GM23338 (cell line): ENCODE data around the gene ADIPOR1. TPM values are rescaled to one million over a fixed set of nuclear protein-coding genes. Genes with fewer than 3 reads are reported as not detected.

Source experiments
- ATAC-seq: fragments of 200-7000 bp; cut with Tn5 transposase; 3 replicates; pipeline ENCODE4 v1.9.1; 2020
- DNase-seq: peaks from one replicate; pipeline ENCODE4 v3.0.0-alpha.2; 2015; ENCODE audit warnings: low spot score
- H2AFZ ChIP-seq: fragments of 200-600 bp; sonication (generic); 2 replicates; pipeline ENCODE4 v1.8.0; 2016; ENCODE audit warnings: antibody characterized with exemption, mild to moderate bottlenecking, moderate library complexity
- H3F3A ChIP-seq: fragments of 200-600 bp; sonication (generic); replicated peaks from 2 replicates; pipeline ENCODE4 v1.8.0; 2017; ENCODE audit warnings: antibody characterized with exemption, mixed run types, low read depth
- H3K27ac ChIP-seq: fragments of 200-600 bp; sonication (generic); 2 replicates; pipeline ENCODE4 v1.6.1; 2016; ENCODE audit warnings: low read depth
- H3K27me3 ChIP-seq: fragments of 200-600 bp; sonication (generic); 2 replicates; pipeline ENCODE4 v1.8.0; 2016; ENCODE audit warnings: mild to moderate bottlenecking, mixed run types, moderate library complexity; ENCODE audit not compliant: insufficient read depth
- H3K36me3 ChIP-seq: fragments of 200-600 bp; sonication (generic); 2 replicates; pipeline ENCODE4 v1.8.0; 2016; ENCODE audit warnings: mild to moderate bottlenecking; ENCODE audit not compliant: insufficient read depth
- H3K4me1 ChIP-seq: fragments of 200-600 bp; sonication (generic); 2 replicates; pipeline ENCODE4 v1.8.0; 2016; ENCODE audit warnings: mild to moderate bottlenecking, moderate library complexity; ENCODE audit not compliant: insufficient read depth
- H3K4me2 ChIP-seq: fragments of 200-600 bp; sonication (generic); 2 replicates; pipeline ENCODE4 v1.7.1; 2017; ENCODE audit warnings: mixed run types
- H3K4me3 ChIP-seq: fragments of 200-600 bp; sonication (generic); 2 replicates; pipeline ENCODE4 v1.6.1; 2016; ENCODE audit warnings: mixed run types
- H3K79me2 ChIP-seq: fragments of 200-600 bp; sonication (generic); replicated peaks from 2 replicates; pipeline ENCODE4 v1.8.0; 2017; ENCODE audit warnings: mild to moderate bottlenecking; ENCODE audit not compliant: insufficient read depth
- H3K9me2 ChIP-seq: fragments of 200-600 bp; sonication (generic); 2 replicates; pipeline ENCODE4 v1.8.0; 2017; ENCODE audit not compliant: insufficient read depth
- H4K20me1 ChIP-seq: fragments of 200-600 bp; sonication (generic); replicated peaks from 2 replicates; pipeline ENCODE4 v1.8.0; 2017; ENCODE audit warnings: mild to moderate bottlenecking; ENCODE audit not compliant: insufficient read depth
- H3K27ac Mint-ChIP-seq: 2 replicates; pipeline ENCODE4 v1.8.0; 2020; ENCODE audit warnings: inconsistent platforms, mild to moderate bottlenecking, moderate library complexity, mixed read lengths
- H3K27me3 Mint-ChIP-seq: 3 replicates; pipeline ENCODE4 v1.8.0; 2022; ENCODE audit warnings: low read depth, mild to moderate bottlenecking, moderate library complexity, mixed read lengths, inconsistent platforms; ENCODE audit not compliant: insufficient read depth, poor library complexity
- H3K36me3 Mint-ChIP-seq: 3 replicates; pipeline ENCODE4 v1.8.0; 2021; ENCODE audit warnings: low read depth, mild to moderate bottlenecking, inconsistent platforms, moderate library complexity, mixed read lengths
- H3K4me1 Mint-ChIP-seq: 3 replicates; pipeline ENCODE4 v1.8.0; 2020; ENCODE audit warnings: mild to moderate bottlenecking, inconsistent platforms, mixed read lengths
- H3K4me3 Mint-ChIP-seq: 3 replicates; pipeline ENCODE4 v1.8.0; 2021; ENCODE audit warnings: moderate library complexity, mild to moderate bottlenecking, inconsistent platforms, mixed read lengths
- H3K9me3 Mint-ChIP-seq: 3 replicates; pipeline ENCODE4 v1.8.0; 2020; ENCODE audit warnings: moderate library complexity, mild to moderate bottlenecking, inconsistent platforms, mixed read lengths
- CREB1 ChIP-seq: fragments of 250-450 bp; sonication (Bioruptor Pico); IDR thresholded peaks from 2 replicates; pipeline ENCODE4 v1.5.0; 2020; ENCODE audit warnings: low read depth, mild to moderate bottlenecking, moderate library complexity
- EZH2 ChIP-seq: fragments of 200-600 bp; sonication (generic); IDR thresholded peaks from one replicate; pipeline ENCODE4 v1.8.0; 2017; ENCODE audit warnings: antibody characterized with exemption, mild to moderate bottlenecking, low read depth; ENCODE audit not compliant: unreplicated experiment
- EZH2phosphoT487 ChIP-seq: fragments of 200-600 bp; sonication (generic); IDR thresholded peaks from one replicate; pipeline ENCODE4 v1.8.1; 2018; ENCODE audit warnings: antibody characterized with exemption; ENCODE audit not compliant: unreplicated experiment
- NANOG ChIP-seq: IDR thresholded peaks from 2 replicates; pipeline ENCODE4 v1.6.1; 2016; ENCODE audit warnings: antibody characterized with exemption, borderline replicate concordance
- POLR2AphosphoS5 ChIP-seq: IDR thresholded peaks from 2 replicates; pipeline ENCODE4 v1.6.1; 2016; ENCODE audit warnings: antibody characterized with exemption, low read depth
- STAT1 ChIP-seq: IDR thresholded peaks from one replicate; pipeline ENCODE4 v1.6.1; 2016; ENCODE audit warnings: antibody characterized with exemption; ENCODE audit not compliant: unreplicated experiment
- ZNF331 ChIP-seq: fragments of 250-450 bp; sonication (Bioruptor Pico); IDR thresholded peaks from 2 replicates; pipeline ENCODE4 v1.5.0; 2020; ENCODE audit warnings: low read depth, mild to moderate bottlenecking, moderate library complexity
- polyA plus RNA-seq: library from polyadenylated mRNA; unstranded; fragments of >200 nt; fragmentation: Nextera tagmentation; extraction: Ambion mirVana; gene quantifications from 2 replicates; pipeline ENCODE4 v1.2.1, GENCODE V29; 2016
- total RNA-seq: library from RNA; depleted of rRNA; stranded (reverse); fragments of >200 nt; shearing (Covaris generic); gene quantifications from 2 replicates; pipeline ENCODE4 v1.2.3, GENCODE V29; 2014
- TF ChIP-seq, protein P1 (sequence below): fragments of 250-450 bp; sonication (Bioruptor Pico); IDR thresholded peaks from 2 replicates; pipeline ENCODE4 v1.5.0; 2020; ENCODE audit warnings: mild to moderate bottlenecking, moderate library complexity
- TF ChIP-seq, protein P2 (sequence below): IDR thresholded peaks from one replicate; pipeline ENCODE4 v1.6.1; 2018; ENCODE audit warnings: antibody characterized with exemption; ENCODE audit not compliant: unreplicated experiment
- TF ChIP-seq, protein P3 (sequence below): IDR thresholded peaks from 2 replicates; pipeline ENCODE4 v1.6.1; 2016; ENCODE audit warnings: antibody characterized with exemption

The ADIPOR1 gene
- total and polyA plus RNA-seq, 2 experiments from 2014 or later = 47.2 to 59.1 TPM

DNA sequence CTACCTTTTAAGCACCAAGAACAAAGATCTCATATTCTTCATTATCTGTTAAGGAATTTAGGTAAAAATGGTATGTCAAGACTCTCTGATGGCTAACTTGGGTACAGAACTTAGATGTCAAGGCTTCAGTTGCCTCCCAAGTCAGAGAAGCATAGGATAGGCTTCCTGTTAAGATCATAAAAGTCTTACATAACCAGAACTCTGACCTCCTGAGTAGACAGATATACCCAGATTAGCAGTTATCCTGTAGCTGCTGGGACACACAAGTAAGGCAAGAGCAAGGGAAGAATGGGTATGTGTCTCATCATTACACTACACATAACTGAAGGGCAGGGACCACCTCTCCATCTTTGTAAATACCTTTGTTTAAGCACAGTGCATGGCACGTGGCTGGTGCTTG lies 15.7 kb downstream of the ADIPOR1 start:
- H3K27ac ChIP-seq = no peak overlapping the region
- no peaks in the 10 kb centered on the region for H3K27me3 ChIP-seq
- peaks cover 29% of the 10 kb centered on the region; the same call in 1 of the 2 replicates for H3K36me3 ChIP-seq
- no peaks in the 10 kb centered on the region for H3K9me3 Mint-ChIP-seq
- no peaks in the 10 kb centered on the region for H3K4me1 Mint-ChIP-seq
- ATAC-seq = no peak
- H3K9me2 ChIP-seq = no peaks in the 10 kb centered on the region
- H3F3A ChIP-seq = no peaks in the 10 kb centered on the region
- no peaks in the 10 kb centered on the region; the same call in 1 of the 2 replicates for H3K79me2 ChIP-seq
- H3K4me2 ChIP-seq = no peak overlapping the region
- H3K27ac Mint-ChIP-seq = no peak overlapping the region
- peaks cover 58% of the 10 kb centered on the region for H3K36me3 Mint-ChIP-seq
- no peak for DNase-seq
- TF ChIP-seq POLR2AphosphoS5 (no peak), STAT1 (no peak)
- no peak overlapping the region for H3K4me3 ChIP-seq
- H3K4me1 ChIP-seq = no peaks in the 10 kb centered on the region
- H4K20me1 ChIP-seq = peaks cover 9% of the 10 kb centered on the region
- H3K4me3 Mint-ChIP-seq = no peak overlapping the region
- no peaks in the 10 kb centered on the region for H3K27me3 Mint-ChIP-seq
- no peak overlapping the region for H2AFZ ChIP-seq

DNA sequence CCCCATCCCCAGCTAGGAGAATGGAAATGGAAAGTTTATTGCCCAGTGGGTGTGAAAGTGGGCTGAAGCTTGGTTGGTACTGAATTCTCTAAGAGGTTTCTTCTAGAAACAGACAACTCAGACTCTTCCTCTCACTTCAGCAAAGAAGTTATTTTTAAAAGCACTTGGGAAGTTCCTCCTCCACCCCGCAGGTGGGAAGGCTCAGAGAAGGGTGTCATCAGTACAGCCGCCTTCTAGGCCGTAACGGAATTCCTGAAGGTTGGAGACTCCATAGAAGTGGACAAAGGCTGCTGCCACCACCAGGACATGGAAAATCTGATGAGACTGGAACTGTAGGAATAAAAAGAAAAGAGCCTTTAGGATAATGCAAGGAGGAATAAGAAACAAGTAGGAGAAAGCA lies 16.7 kb downstream of the ADIPOR1 start:
- H3K36me3 Mint-ChIP-seq = peaks cover 53% of the 10 kb centered on the region
- no peaks in the 10 kb centered on the region for H3K9me3 Mint-ChIP-seq
- TF ChIP-seq, protein P1, sequence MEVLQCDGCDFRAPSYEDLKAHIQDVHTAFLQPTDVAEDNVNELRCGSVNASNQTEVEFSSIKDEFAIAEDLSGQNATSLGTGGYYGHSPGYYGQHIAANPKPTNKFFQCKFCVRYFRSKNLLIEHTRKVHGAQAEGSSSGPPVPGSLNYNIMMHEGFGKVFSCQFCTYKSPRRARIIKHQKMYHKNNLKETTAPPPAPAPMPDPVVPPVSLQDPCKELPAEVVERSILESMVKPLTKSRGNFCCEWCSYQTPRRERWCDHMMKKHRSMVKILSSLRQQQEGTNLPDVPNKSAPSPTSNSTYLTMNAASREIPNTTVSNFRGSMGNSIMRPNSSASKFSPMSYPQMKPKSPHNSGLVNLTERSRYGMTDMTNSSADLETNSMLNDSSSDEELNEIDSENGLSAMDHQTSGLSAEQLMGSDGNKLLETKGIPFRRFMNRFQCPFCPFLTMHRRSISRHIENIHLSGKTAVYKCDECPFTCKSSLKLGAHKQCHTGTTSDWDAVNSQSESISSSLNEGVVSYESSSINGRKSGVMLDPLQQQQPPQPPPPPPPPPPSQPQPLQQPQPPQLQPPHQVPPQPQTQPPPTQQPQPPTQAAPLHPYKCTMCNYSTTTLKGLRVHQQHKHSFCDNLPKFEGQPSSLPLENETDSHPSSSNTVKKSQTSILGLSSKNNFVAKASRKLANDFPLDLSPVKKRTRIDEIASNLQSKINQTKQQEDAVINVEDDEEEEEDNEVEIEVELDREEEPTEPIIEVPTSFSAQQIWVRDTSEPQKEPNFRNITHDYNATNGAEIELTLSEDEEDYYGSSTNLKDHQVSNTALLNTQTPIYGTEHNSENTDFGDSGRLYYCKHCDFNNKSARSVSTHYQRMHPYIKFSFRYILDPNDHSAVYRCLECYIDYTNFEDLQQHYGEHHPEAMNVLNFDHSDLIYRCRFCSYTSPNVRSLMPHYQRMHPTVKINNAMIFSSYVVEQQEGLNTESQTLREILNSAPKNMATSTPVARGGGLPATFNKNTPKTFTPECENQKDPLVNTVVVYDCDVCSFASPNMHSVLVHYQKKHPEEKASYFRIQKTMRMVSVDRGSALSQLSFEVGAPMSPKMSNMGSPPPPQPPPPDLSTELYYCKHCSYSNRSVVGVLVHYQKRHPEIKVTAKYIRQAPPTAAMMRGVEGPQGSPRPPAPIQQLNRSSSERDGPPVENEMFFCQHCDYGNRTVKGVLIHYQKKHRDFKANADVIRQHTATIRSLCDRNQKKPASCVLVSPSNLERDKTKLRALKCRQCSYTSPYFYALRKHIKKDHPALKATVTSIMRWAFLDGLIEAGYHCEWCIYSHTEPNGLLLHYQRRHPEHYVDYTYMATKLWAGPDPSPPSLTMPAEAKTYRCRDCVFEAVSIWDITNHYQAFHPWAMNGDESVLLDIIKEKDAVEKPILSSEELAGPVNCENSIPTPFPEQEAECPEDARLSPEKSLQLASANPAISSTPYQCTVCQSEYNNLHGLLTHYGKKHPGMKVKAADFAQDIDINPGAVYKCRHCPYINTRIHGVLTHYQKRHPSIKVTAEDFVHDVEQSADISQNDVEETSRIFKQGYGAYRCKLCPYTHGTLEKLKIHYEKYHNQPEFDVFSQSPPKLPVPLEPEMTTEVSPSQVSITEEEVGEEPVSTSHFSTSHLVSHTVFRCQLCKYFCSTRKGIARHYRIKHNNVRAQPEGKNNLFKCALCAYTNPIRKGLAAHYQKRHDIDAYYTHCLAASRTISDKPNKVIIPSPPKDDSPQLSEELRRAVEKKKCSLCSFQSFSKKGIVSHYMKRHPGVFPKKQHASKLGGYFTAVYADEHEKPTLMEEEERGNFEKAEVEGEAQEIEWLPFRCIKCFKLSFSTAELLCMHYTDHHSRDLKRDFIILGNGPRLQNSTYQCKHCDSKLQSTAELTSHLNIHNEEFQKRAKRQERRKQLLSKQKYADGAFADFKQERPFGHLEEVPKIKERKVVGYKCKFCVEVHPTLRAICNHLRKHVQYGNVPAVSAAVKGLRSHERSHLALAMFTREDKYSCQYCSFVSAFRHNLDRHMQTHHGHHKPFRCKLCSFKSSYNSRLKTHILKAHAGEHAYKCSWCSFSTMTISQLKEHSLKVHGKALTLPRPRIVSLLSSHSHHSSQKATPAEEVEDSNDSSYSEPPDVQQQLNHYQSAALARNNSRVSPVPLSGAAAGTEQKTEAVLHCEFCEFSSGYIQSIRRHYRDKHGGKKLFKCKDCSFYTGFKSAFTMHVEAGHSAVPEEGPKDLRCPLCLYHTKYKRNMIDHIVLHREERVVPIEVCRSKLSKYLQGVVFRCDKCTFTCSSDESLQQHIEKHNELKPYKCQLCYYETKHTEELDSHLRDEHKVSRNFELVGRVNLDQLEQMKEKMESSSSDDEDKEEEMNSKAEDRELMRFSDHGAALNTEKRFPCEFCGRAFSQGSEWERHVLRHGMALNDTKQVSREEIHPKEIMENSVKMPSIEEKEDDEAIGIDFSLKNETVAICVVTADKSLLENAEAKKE = no peak
- TF ChIP-seq, protein P2, sequence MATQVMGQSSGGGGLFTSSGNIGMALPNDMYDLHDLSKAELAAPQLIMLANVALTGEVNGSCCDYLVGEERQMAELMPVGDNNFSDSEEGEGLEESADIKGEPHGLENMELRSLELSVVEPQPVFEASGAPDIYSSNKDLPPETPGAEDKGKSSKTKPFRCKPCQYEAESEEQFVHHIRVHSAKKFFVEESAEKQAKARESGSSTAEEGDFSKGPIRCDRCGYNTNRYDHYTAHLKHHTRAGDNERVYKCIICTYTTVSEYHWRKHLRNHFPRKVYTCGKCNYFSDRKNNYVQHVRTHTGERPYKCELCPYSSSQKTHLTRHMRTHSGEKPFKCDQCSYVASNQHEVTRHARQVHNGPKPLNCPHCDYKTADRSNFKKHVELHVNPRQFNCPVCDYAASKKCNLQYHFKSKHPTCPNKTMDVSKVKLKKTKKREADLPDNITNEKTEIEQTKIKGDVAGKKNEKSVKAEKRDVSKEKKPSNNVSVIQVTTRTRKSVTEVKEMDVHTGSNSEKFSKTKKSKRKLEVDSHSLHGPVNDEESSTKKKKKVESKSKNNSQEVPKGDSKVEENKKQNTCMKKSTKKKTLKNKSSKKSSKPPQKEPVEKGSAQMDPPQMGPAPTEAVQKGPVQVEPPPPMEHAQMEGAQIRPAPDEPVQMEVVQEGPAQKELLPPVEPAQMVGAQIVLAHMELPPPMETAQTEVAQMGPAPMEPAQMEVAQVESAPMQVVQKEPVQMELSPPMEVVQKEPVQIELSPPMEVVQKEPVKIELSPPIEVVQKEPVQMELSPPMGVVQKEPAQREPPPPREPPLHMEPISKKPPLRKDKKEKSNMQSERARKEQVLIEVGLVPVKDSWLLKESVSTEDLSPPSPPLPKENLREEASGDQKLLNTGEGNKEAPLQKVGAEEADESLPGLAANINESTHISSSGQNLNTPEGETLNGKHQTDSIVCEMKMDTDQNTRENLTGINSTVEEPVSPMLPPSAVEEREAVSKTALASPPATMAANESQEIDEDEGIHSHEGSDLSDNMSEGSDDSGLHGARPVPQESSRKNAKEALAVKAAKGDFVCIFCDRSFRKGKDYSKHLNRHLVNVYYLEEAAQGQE = no peak
- TF ChIP-seq EZH2phosphoT487 = no peak
- TF ChIP-seq EZH2 = no peak
- TF ChIP-seq, protein P3, sequence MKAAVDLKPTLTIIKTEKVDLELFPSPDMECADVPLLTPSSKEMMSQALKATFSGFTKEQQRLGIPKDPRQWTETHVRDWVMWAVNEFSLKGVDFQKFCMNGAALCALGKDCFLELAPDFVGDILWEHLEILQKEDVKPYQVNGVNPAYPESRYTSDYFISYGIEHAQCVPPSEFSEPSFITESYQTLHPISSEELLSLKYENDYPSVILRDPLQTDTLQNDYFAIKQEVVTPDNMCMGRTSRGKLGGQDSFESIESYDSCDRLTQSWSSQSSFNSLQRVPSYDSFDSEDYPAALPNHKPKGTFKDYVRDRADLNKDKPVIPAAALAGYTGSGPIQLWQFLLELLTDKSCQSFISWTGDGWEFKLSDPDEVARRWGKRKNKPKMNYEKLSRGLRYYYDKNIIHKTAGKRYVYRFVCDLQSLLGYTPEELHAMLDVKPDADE = no peak
- TF ChIP-seq NANOG = no peak
- no peak for TF ChIP-seq STAT1
- no peak for TF ChIP-seq ZNF331 (CRISPR knock-in tag)
- no peak for TF ChIP-seq POLR2AphosphoS5
- no peak for TF ChIP-seq CREB1 (CRISPR knock-in tag)
- Histone ChIP-seq H4K20me1 (peaks cover 6% of the 10 kb centered on the region), H3K36me3 (peaks cover 28% of the 10 kb centered on the region; the same call in 1 of the 2 replicates), H3K4me3 (no peak overlapping the region), H3K4me1 (no peaks in the 10 kb centered on the region), H3K9me2 (no peaks in the 10 kb centered on the region), H3K27ac (no peak overlapping the region), H3K4me2 (no peak overlapping the region), H3K27me3 (no peaks in the 10 kb centered on the region), H3K79me2 (no peaks in the 10 kb centered on the region; the same call in 1 of the 2 replicates), H3F3A (no peaks in the 10 kb centered on the region), H2AFZ (no peak overlapping the region)
- ATAC-seq (no peak), DNase-seq (no peak)
- no peak overlapping the region for H3K27ac Mint-ChIP-seq
- H3K4me1 Mint-ChIP-seq = no peaks in the 10 kb centered on the region
- no peak overlapping the region for H3K4me3 Mint-ChIP-seq
- H3K27me3 Mint-ChIP-seq = no peaks in the 10 kb centered on the region
